Adrenal gland (tissue), 12 donors: ENCODE data around the gene SAP30BP. TPM values are rescaled to one million over a fixed set of nuclear protein-coding genes. Genes with fewer than 3 reads are reported as not detected.

Experiments used
- DNase-seq, 7 donors: peaks; one replicate each; pipeline ENCODE4 v3.0.0-alpha.2; 2019 to 2020
- H3K27ac ChIP-seq, 5 donors: fragments of 200-600 bp; sonication (generic) in 4 of 5; 1 replicate in 3 of 5; 2 replicates in 2 of 5; pipeline versions ENCODE4 v1.5.1 to v1.8.0; 2016 to 2020; ENCODE audit warnings: mild to moderate bottlenecking in 1 of 5
- H3K27me3 ChIP-seq: fragments of 200-600 bp; 2 replicates; pipeline ENCODE4 v1.8.0; 2021
- H3K36me3 ChIP-seq, 2 donors: fragments of 200-600 bp; replicated peaks in 1 of 2; 1 replicate in 1 of 2; 2 replicates in 1 of 2; pipeline versions ENCODE4 v1.5.1 to v1.8.0; 2018 to 2022
- H3K4me1 ChIP-seq, 2 donors: fragments of 200-600 bp; replicated peaks in 1 of 2; 1 replicate in 1 of 2; 2 replicates in 1 of 2; pipeline versions ENCODE4 v1.5.1 to v1.8.0; 2018 to 2021
- H3K4me3 ChIP-seq, 4 donors: fragments of 200-600 bp; sonication (generic) in 3 of 4; one replicate each; pipeline ENCODE4 v1.5.1; 2016 to 2018
- H3K9me3 ChIP-seq, 3 donors: fragments of 200-600 bp; sonication (generic) in 1 of 3; replicated peaks in 1 of 3; 1 replicate in 2 of 3; 2 replicates in 1 of 3; pipeline versions ENCODE4 v1.5.1 to v1.8.0; 2016 to 2021
- POLR2A ChIP-seq, 2 donors: fragments of 450-650 bp; IDR thresholded peaks; one replicate each; pipeline ENCODE4 v1.6.1; 2017; ENCODE audit warnings: antibody characterized with exemption in 2 of 2, mild to moderate bottlenecking in 2 of 2, moderate library complexity in 1 of 2
- WGBS, 4 donors: extraction: QIAGEN DNeasy Blood & Tissue Kit in 2 of 4; methylation state at CpG; one replicate each; pipeline versions ENCODE4 v1.1.5 to v1.1.7; 2013 to 2017; 5-methylcytosine and 5-hydroxymethylcytosine counted together
- intact Hi-C, 2 donors: fragments of 100-400 bp; cut with DNase I; formaldehyde crosslinking; loops; one replicate each; pipeline versions ENCODE4 v1.14.1 to v1.15.0; 2022 to 2023
- polyA plus RNA-seq, 3 donors: library from polyadenylated mRNA; stranded (reverse); fragments of 200-250 nt in 2 of 3; fragments of 350-450 nt in 1 of 3; fragmentation: Illumina TruSeq in 1 of 3; extraction: RNeasy Lipid Tissue Mini Kit (QIAGEN cat#74804) in 1 of 3; gene quantifications; one replicate each; pipeline ENCODE4 v1.2.3, GENCODE V29; 2013 to 2014
- total RNA-seq, 9 donors: library from RNA; depleted of rRNA in 4 of 9; stranded (reverse); fragments of >200 nt in 4 of 9; fragments of 120-200 nt in 1 of 9; fragmentation: NEBNext Ultra II Directional in 1 of 9; extraction: Animal tissue kit (Norgen Biotek cat#: 25700) in 1 of 9; gene quantifications; one replicate each; pipeline versions ENCODE4 v1.1.0 to v1.2.4, GENCODE V29; 2013 to 2023
- TF ChIP-seq, protein P1 (sequence below), 6 experiments: fragments of 450-650 bp in 4 of 6; fragments of 200-600 bp in 2 of 6; sonication (generic) in 1 of 6; IDR thresholded peaks; 1 replicate in 5 of 6; 2 replicates in 1 of 6; pipeline versions ENCODE4 v1.5.1 to v1.8.0; 2016 to 2021; ENCODE audit warnings: antibody characterized with exemption in 6 of 6, mild to moderate bottlenecking in 2 of 6, moderate library complexity in 1 of 6
- donor health status: healthy with polysubstance abuse.
- donor health status: Bipolar disorder and iron deficiency.
- donor health status: DM: yes; HTN: yes; CAD: no.
- donor health status: DM: no; HTN: no; CAD: no.
- donor health status: DM: no; HTN: no; CAD: no.
- donor health status: DM: yes; HTN: yes; CAD: no.

The SAP30BP gene
- total and polyA plus RNA-seq, 12 donors: 45.3 to 130 (median 69.1) TPM

DNA sequence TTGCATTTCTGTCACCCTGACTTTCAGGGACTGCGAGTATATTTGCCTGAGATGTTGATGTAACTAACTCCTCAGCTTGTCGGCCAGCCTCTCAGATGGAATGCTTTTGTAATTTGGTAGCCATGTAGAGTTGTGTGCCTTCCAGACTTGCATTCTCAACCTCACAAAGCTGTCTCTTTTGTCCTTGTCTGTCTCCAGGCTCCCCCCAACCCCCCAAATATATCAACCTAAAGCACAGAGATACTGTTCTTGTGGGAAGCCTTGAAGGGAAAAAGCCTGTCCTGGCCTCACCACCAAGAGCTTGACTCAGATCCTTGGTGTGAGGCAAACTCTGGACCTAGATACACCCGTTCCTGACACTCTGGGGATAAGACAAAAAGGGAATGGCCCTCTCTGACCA lies 18.4 kb downstream of the SAP30BP start:
- 62 to 91% (median 82%) methylated on average over 3 of the region's 3 CpGs for WGBS, 4 donors
- Histone ChIP-seq H3K4me1 (peaks cover 4 to 45% of the 10 kb centered on the region in 2 donors), H3K27me3 (no peaks in the 10 kb centered on the region), H3K9me3 (no peaks in the 10 kb centered on the region), H3K36me3 (peaks cover 0 to 8% of the 10 kb centered on the region in 2 donors), H3K27ac (peak overlapping the region in 2 of 5 donors; percentile 43 to 60), H3K4me3 (no peak overlapping the region)
- no peak for DNase-seq
- intact Hi-C loops: no loop called here
- TF ChIP-seq, protein P1, sequence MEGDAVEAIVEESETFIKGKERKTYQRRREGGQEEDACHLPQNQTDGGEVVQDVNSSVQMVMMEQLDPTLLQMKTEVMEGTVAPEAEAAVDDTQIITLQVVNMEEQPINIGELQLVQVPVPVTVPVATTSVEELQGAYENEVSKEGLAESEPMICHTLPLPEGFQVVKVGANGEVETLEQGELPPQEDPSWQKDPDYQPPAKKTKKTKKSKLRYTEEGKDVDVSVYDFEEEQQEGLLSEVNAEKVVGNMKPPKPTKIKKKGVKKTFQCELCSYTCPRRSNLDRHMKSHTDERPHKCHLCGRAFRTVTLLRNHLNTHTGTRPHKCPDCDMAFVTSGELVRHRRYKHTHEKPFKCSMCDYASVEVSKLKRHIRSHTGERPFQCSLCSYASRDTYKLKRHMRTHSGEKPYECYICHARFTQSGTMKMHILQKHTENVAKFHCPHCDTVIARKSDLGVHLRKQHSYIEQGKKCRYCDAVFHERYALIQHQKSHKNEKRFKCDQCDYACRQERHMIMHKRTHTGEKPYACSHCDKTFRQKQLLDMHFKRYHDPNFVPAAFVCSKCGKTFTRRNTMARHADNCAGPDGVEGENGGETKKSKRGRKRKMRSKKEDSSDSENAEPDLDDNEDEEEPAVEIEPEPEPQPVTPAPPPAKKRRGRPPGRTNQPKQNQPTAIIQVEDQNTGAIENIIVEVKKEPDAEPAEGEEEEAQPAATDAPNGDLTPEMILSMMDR (IDR thresholded peaks at IDR 0.05): no peak
- no peak for TF ChIP-seq POLR2A (IDR thresholded peaks at IDR 0.05)

DNA sequence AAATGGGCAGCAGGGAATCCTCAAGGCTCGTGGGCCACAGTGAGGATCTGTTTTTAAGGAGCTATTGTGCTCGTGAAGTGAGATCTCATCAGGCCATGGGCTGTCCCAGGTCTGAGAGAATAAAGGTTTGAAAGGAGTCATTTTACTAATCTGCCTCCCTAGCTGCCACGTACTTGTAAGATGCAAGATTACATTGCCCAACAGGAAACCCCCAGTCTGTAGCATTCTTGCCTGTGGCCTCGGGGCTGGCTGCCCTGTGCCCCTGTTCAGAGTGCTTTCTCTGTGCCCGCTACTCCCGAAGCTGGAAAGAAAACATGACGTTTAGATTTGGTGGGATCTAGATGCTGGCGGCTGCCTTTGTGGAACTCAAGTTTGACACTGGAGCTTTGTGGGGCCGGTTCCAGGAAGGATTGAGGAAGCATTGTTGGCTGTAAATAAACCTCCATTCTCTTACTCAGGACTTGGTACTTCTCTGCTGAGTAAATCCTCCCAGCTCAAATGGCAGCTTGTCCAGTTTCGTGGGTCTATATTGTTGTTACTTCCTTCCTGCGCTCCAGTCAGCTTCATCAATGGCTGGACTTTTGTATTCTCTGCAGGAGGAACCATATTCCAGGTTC lies 21.2 kb downstream of the SAP30BP start:
- H3K27ac ChIP-seq: peak overlapping the region in 3 of 5 donors; percentile 22 to 73 (median 62)
- no peak for DNase-seq
- no peaks in the 10 kb centered on the region for H3K9me3 ChIP-seq
- WGBS, 4 donors: 66 to 88% (median 67%) methylated on average over 11 of the region's 11 CpGs
- no peaks in the 10 kb centered on the region for H3K36me3 ChIP-seq
- H3K4me1 ChIP-seq: peaks cover 4 to 50% of the 10 kb centered on the region in 2 donors
- H3K4me3 ChIP-seq: no peak overlapping the region
- intact Hi-C loops: no loop called here
- TF ChIP-seq POLR2A (IDR thresholded peaks at IDR 0.05): no peak
- TF ChIP-seq, protein P1 (IDR thresholded peaks at IDR 0.05): no peak
- H3K27me3 ChIP-seq: no peaks in the 10 kb centered on the region

DNA sequence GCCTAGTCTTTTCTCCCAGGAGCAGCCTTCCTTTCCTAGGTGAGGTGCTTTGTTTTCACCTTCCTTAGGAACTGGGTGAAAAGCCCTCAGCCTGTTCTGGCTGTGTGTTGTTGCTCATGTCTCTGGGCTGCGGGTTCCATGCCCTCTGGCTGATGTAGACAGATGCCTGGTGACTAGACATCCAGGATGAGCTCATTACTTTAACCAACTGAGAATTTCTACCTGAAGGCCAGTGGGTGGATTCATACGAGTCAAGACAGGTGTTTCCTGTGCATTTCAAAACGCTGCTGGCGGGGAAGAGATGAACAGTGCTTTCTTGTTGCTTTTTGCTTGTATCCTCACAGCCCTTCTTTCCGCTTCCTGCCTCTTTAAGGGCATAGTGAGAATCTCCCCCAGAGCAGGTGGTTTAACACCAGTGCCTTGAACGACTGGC lies 22.3 kb downstream of the SAP30BP start:
- WGBS, 4 donors: 72 to 84% (median 79%) methylated on average over 6 of the region's 6 CpGs
- no peaks in the 10 kb centered on the region for H3K36me3 ChIP-seq
- TF ChIP-seq, protein P1 (IDR thresholded peaks at IDR 0.05): no peak
- no peak for TF ChIP-seq POLR2A (IDR thresholded peaks at IDR 0.05)
- no peaks in the 10 kb centered on the region for H3K9me3 ChIP-seq
- H3K27ac ChIP-seq: peak overlapping the region in 1 of 5 donors; percentile 62
- H3K4me1 ChIP-seq: peaks cover 4 to 41% of the 10 kb centered on the region in 2 donors
- H3K27me3 ChIP-seq: no peaks in the 10 kb centered on the region
- no peak for DNase-seq
- intact Hi-C loops: no loop called here
- no peak overlapping the region for H3K4me3 ChIP-seq

DNA sequence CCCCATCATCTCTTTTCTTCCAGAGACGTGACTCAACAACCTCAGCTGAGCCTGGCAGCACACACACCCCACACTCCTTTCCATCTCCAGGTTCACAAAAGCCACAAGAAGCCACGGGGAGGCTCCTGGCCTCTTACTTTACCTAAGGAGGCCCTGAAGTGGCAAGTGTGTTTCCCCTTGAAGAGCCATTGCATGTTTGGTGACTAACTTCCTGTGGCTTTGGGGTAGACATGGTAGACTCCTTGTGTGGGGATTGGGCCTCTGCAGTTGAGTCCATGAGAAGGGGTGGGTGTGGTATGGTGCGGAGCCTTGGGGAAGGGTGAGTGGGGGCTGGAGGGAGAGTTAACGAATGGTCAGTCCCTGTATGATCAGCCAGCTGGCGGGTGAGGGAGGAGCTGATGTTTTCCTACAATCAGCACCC lies 24.2 kb downstream of the SAP30BP start:
- DNase-seq: no peak
- Histone ChIP-seq H3K36me3 (no peaks in the 10 kb centered on the region), H3K4me1 (peaks cover 4 to 47% of the 10 kb centered on the region in 2 donors), H3K4me3 (no peak overlapping the region), H3K9me3 (no peaks in the 10 kb centered on the region), H3K27me3 (no peaks in the 10 kb centered on the region), H3K27ac (no peak overlapping the region)
- TF ChIP-seq POLR2A (IDR thresholded peaks at IDR 0.05): no peak
- WGBS, 4 donors: 84 to 90% (median 86%) methylated on average over 5 of the region's 5 CpGs
- intact Hi-C loops: no loop called here
